ENCODE results near the gene RAP1GAP. TPM values are rescaled to one million over a fixed set of nuclear protein-coding genes. Genes with fewer than 3 reads are reported as not detected.
A peak's percentile ranks its signal among the peaks of the same experiment; 100 is the strongest.

RAP1GAP gene
- 0.19 TPM for polyA plus RNA-seq (2013, experiment 1 of 2; ENCODE audit: insufficient read length)
- polyA plus RNA-seq (2013, experiment 2 of 2; ENCODE audit: insufficient read length): 0.10 TPM

GRCh38 chr1:21669258-21670058 lies at the start of gene RAP1GAP:
RAP1GAP (minus strand) TSS chr1:21669357; CDS start chr1:21620032, 49,325 bp downstream.
- no peak for DNase-seq

- DNase-seq: no peak
Observed at GRCh38 chr1:21716169-21716568, 47.0 kb upstream of the RAP1GAP start.

GRCh38 chr1:21707891-21708290 lies 38.7 kb upstream of the RAP1GAP start:
- no peak for DNase-seq

GRCh38 chr1:21707086-21707840 lies 38.1 kb upstream of the RAP1GAP start:
- no peak for DNase-seq

DNA sequence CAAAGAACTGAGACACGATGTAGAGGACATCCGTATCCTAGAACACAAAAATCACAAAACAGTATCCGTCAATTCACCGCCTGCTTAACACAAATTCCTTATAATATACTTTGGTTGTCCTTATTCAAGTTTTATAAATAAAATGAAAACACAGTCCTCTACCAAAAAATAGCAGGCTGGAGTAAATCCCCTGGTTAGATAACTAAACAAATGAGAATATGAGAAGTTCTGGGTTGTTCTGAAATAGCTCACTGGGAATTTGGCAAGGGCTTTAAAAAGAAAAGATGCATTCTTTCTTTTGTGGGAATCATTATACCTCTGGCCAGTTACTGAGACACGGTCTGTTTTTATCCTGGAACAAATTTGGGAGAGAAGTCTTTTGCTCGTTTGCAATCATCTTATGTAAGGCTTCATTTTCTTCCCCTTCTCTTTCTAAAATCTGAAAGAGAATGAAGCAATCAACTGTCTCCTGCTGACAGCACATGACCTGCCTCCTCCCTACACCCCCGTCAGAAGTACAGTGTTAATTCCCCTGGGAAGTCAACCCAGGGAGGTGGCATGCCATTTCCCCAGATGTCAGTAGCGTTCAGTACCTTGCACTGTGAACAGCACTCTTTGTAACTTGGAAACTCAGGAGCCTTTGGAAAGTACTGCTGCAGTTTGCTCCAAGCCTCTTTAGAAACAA lies 37.1 kb upstream of the RAP1GAP start:
- peak; percentile 42 for DNase-seq

DNA sequence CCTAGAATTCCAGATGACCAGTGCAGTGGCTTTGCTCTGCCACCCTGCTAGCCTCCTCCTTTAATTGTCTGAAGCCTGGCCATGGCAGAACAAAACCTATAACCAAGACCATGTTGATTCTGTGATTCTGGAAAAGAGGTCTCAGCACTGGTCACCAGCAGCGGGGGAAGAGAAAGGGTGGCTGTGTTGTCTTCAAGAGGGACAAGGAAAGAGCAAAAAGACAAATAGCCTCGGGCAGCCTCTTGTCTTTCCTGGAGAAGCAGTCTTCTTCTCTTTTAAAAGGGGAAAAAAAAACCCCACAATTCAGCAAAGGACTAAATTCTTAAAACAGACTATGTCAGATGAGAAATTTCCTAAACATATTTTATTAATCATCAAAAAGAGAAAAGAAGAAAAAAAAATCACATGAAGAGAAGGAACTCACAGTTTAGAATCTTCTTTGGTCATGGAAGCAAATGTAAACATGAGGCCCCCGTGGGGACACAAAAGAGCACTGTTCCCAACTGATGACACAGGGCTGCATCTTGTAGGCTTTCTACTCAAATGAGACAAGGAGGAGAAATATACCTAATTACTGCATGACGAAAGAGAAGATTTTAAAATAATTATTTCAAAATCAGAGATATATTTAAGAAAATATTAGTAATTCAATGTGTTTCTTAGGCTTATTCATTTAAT lies 36.3 kb upstream of the RAP1GAP start:
- no peak for DNase-seq

DNA sequence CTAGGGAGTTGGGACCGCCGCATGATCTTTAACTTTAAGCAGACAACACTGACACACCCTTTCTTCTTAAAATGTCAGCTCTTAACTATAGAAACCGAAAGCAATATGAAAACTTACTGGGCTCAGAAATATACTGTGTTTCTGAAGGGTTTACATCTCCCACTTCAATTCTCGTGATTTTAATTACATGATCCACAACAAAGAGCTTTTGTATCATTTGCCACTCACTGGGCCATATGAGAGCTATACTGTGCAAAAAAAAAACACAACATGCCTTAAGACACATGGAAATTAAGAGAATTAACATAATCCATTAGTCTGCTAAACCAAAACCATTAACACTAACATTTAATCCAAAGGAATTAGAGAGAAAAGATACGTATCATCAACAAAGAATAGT lies 35.0 kb upstream of the RAP1GAP start:
- DNase-seq: no peak

DNA sequence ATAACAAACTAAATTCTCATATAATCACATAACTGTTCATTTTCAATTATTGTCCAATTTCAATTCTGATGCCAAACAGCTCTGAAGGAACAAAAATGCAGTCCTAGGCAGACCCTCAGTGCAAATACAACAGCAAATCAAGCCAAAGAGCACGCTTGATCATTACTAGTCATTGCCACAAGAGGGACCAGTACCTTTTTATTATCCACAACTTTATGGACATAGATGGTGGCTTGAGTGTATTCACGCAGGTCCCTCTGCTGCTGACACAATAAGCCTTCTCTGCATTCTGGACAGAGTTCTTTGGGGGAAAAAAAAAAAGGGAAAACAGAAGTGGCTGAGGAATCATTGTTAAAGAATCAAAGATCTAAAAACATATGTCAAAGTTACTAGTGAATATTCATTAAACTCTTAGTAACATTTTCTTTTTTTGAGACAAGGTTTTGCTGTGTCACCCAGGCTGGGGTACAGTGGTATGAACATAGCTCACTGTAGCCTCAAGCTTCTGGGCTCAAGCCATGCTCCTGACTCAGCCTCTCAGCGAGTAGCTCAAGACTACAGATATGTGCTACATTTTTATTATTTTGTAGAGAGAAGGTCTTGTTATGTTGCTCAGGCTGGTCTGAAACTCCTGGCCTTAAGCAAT lies 34.3 kb upstream of the RAP1GAP start:
- DNase-seq: peak; percentile 77

DNA sequence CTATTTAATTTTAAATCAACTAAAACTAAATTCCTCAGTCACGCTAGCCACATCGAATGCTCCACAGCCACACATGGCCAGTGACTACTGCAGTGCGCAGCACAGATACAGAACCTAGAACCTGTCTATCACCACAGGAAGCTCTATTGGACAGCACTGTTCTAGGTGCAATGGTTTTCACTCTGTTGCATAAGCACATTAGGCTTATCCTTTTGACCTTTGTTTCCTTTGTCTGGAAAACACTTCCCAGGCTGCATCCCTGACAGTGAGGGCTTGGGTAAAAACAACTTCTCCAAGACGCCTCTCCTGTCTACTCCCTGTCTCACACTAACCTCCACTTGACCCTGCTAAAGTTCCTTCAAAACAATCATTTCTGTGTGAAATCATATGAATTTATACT lies 33.6 kb upstream of the RAP1GAP start:
- no peak for DNase-seq

DNA sequence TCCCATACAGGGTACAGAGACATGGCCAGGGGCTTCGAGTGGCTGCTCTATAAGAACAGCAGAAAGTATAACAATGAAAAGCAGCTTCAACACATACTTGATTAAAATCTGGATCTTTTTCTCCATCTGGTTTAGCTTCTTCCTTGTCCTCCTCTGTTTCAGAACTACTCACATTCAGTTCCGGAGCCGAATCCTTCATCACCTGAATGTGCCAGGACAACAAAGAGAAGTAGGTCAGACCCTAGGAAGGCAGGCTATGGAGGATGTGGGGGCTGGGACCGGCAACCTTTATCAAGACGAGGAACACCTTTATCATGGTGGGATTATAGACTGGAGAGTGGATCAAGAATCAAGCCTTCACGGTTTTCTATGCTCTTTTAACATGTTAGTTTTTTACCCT lies 32.2 kb upstream of the RAP1GAP start:
- DNase-seq: no peak

DNA sequence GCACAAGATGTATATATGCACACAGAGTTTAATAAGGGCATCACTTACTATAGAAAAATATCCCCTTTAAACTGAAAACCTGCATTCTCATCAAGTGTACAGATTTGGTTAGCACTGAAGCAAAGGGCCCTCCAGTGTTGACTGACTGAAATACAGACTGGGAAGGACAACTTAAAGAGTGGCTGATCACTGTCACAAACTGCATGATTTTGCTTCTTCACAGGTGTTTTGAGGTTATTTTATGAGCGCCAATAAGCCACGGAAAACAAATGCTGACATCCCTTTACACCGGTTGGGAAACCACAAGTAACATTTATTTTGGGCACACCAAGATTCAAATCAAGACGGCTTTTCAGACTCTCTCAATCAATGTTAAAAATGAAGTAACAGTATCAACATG lies 30.9 kb upstream of the RAP1GAP start:
- DNase-seq: no peak

DNA sequence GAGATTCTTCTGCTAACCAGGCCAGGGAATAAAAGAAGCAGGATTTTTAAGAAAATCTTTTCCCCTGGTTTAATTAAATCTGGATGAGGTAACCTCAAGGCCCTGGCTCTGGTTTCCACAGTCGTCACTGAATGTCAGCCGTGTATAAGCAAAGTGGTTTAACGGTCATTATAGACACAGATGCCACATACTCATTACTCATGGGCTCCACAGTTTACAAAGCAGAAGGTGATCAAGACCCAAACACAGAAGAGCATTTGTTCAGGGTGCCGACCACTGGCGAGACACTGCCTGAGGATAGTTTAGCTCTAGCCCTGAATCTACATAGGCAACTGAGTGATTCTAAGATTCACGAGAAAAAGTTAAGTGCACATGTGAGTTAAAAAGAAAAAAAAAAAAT lies 27.8 kb upstream of the RAP1GAP start:
- DNase-seq: no peak

- DNase-seq: no peak
Observed at GRCh38 chr1:21693732-21694131, 24.6 kb upstream of the RAP1GAP start.

DNA sequence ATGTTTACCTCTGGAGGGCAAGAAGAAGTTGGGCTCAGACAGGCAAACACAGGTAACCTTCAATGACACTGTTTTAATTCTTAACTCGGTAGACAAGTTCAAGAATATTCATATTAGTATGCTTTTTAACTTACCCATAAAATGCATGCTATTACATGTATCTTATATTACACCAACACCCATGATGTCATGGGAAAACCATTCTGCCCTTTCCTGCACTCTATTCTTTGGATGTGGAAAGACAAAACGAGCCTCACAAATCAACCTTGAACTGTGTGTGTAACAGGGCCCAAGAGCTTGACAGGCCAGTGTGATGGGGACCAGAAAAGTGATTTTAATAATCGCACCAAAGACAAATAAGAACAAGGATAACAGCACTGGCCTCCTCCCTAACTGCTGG lies 22.6 kb upstream of the RAP1GAP start:
- DNase-seq: no peak

- DNase-seq: no peak
Observed at GRCh38 chr1:21689661-21690372, 20.7 kb upstream of the RAP1GAP start.

GRCh38 chr1:21687081-21687529 lies 17.9 kb upstream of the RAP1GAP start:
- no peak for DNase-seq

- DNase-seq: no peak
Observed at GRCh38 chr1:21685946-21686678, 17.0 kb upstream of the RAP1GAP start.

- no peak for DNase-seq
Observed at GRCh38 chr1:21681426-21681825, 12.3 kb upstream of the RAP1GAP start.

GRCh38 chr1:21680918-21681317 lies 11.8 kb upstream of the RAP1GAP start:
- peak; percentile 66 for DNase-seq

DNA sequence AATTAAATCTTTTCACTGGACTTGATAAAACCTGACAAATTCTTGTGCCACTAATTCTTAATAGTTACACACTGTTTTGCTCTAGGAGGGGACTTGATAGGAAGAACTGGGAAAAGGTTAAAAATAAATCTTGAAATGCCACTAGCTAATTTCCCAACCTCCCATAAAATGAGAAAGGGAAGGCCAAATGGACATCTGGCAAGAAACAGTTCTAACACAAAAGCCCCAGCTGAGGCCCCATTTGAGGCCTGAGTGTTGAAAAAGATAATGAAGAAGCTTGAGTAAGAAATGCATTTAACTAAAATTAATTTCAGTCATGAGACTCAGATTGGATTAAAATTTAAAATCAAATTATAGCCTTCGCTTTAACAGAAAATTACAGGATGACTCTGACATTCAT lies 11.2 kb upstream of the RAP1GAP start:
- DNase-seq: no peak

DNA sequence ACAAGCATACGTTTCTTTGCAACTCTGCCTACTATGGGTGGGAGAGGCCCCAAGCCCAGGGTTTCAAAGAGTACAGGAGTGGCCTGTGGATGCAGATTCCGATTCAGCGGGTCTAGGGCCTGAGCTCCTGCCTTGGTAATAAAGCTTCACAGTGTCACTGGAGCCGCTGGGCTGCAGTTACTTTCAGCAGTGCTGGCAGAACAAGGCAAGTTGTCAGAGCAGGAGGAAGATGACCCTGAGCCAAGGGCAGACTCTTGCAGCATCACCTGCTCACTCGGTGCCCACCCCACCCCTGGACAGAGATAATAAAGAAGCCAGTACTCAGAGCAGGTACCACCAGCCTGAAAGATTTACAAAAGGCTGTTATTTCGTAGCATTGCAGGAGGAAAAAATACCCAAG lies 8.0 kb upstream of the RAP1GAP start:
- DNase-seq: no peak

Measured in fibroblast of skin of back (primary cell).